CD14-positive monocyte (primary cell): ENCODE data around the gene SLC1A3. TPM values are rescaled to one million over a fixed set of nuclear protein-coding genes. Genes with fewer than 3 reads are reported as not detected.

Experiments
- DNase-seq, 3 donors: peaks; one replicate each; pipeline ENCODE4 v3.0.0-alpha.2; 2011 to 2022
- H2AFZ ChIP-seq: 2 replicates; pipeline ENCODE4 v1.6.0; 2012; ENCODE audit warnings: mild to moderate bottlenecking, low read depth, low read length, inconsistent platforms; ENCODE audit not compliant: insufficient read depth, poor library complexity, severe bottlenecking
- H3K27ac ChIP-seq, 2 donors: 1 replicate in 1 of 2; 2 replicates in 1 of 2; pipeline ENCODE4 v1.5.1; 2012 to 2013; ENCODE audit warnings: low read length in 2 of 2, control low read depth in 1 of 2, inconsistent platforms in 1 of 2, low read depth in 1 of 2, mild to moderate bottlenecking in 1 of 2
- H3K27me3 ChIP-seq, 2 donors: one replicate each; pipeline versions ENCODE4 v1.6.0 to v1.6.1; 2011 to 2013; ENCODE audit warnings: low read length in 2 of 2; ENCODE audit not compliant: control insufficient read depth in 2 of 2, insufficient read depth in 2 of 2
- H3K36me3 ChIP-seq, 2 donors: replicated peaks in 1 of 2; 1 replicate in 1 of 2; 2 replicates in 1 of 2; pipeline versions ENCODE4 v1.5.1 to v1.6.1; 2012 to 2013; ENCODE audit warnings: low read length in 2 of 2, control low read depth in 1 of 2, inconsistent platforms in 1 of 2, mild to moderate bottlenecking in 1 of 2; ENCODE audit not compliant: insufficient read depth in 2 of 2, control insufficient read depth in 1 of 2
- H3K4me1 ChIP-seq, 2 donors: 1 replicate in 1 of 2; 2 replicates in 1 of 2; pipeline versions ENCODE4 v1.5.1 to v1.6.1; 2012 to 2013; ENCODE audit warnings: low read length in 2 of 2, control low read depth in 1 of 2, inconsistent platforms in 1 of 2, mild to moderate bottlenecking in 1 of 2, moderate library complexity in 1 of 2; ENCODE audit not compliant: insufficient read depth in 2 of 2, control insufficient read depth in 1 of 2
- H3K4me2 ChIP-seq: replicated peaks from 2 replicates; pipeline ENCODE3; 2012; ENCODE audit warnings: low read length, moderate library complexity, mild to moderate bottlenecking; ENCODE audit not compliant: poor library complexity, severe bottlenecking; ENCODE audit errors: extremely low read depth
- H3K4me3 ChIP-seq, 3 experiments: fragments of 200-600 bp in 1 of 3; sonication (generic) in 1 of 3; replicated peaks in 1 of 3; 1 replicate in 2 of 3; 2 replicates in 1 of 3; pipeline ENCODE4 v1.5.1; 2011 to 2013; ENCODE audit warnings: low read length in 3 of 3, mild to moderate bottlenecking in 3 of 3, control low read depth in 2 of 3, low read depth in 2 of 3, inconsistent platforms in 1 of 3, moderate library complexity in 1 of 3
- H3K79me2 ChIP-seq: 2 replicates; pipeline ENCODE4 v1.6.0; 2012; ENCODE audit warnings: mild to moderate bottlenecking, control low read depth, inconsistent platforms, low read length, moderate library complexity; ENCODE audit not compliant: insufficient read depth
- H3K9ac ChIP-seq: 2 replicates; pipeline ENCODE4 v1.6.0; 2017; ENCODE audit warnings: low read length, mild to moderate bottlenecking; ENCODE audit not compliant: insufficient read depth, poor library complexity, severe bottlenecking
- H3K9me3 ChIP-seq, 2 donors: replicated peaks in 1 of 2; 1 replicate in 1 of 2; 2 replicates in 1 of 2; pipeline versions ENCODE4 v1.5.1 to v1.6.1; 2012 to 2013; ENCODE audit warnings: low read length in 2 of 2, control low read depth in 1 of 2; ENCODE audit not compliant: control insufficient read depth in 1 of 2, insufficient read depth in 1 of 2
- H4K20me1 ChIP-seq: 2 replicates; pipeline ENCODE4 v1.6.0; 2012; ENCODE audit warnings: mild to moderate bottlenecking, low read length, control low read depth, moderate library complexity; ENCODE audit not compliant: insufficient read depth
- H3K27ac Mint-ChIP-seq, 7 donors: one replicate each; pipeline ENCODE4 v1.8.0; 2020; ENCODE audit warnings: mild to moderate bottlenecking in 7 of 7, mixed read lengths in 7 of 7, moderate library complexity in 6 of 7, inconsistent platforms in 2 of 7
- H3K27me3 Mint-ChIP-seq, 3 donors: one replicate each; pipeline ENCODE4 v1.8.0; 2021 to 2022; ENCODE audit warnings: low read depth in 3 of 3, mild to moderate bottlenecking in 3 of 3, mixed read lengths in 3 of 3, moderate library complexity in 3 of 3, inconsistent platforms in 1 of 3
- H3K36me3 Mint-ChIP-seq, 2 donors: one replicate each; pipeline ENCODE4 v1.8.0; 2020; ENCODE audit warnings: mixed read lengths in 2 of 2, inconsistent platforms in 1 of 2, mild to moderate bottlenecking in 1 of 2
- H3K4me1 Mint-ChIP-seq: one replicate; pipeline ENCODE4 v1.8.0; 2020; ENCODE audit warnings: mild to moderate bottlenecking, mixed read lengths
- H3K4me3 Mint-ChIP-seq, 2 donors: one replicate each; pipeline ENCODE4 v1.8.0; 2020; ENCODE audit warnings: mild to moderate bottlenecking in 2 of 2, mixed read lengths in 2 of 2, moderate library complexity in 1 of 2
- H3K9me3 Mint-ChIP-seq, 7 donors: one replicate each; pipeline ENCODE4 v1.8.0; 2020 to 2022; ENCODE audit warnings: mixed read lengths in 7 of 7, mild to moderate bottlenecking in 6 of 7, moderate library complexity in 6 of 7, inconsistent platforms in 2 of 7
- CTCF ChIP-seq: fragments of 200-600 bp; IDR thresholded peaks from one replicate; pipeline ENCODE4 v1.8.0; 2022; ENCODE audit warnings: antibody characterized with exemption, mild to moderate bottlenecking
- WGBS: methylation state at CpG from one replicate; pipeline ENCODE4 v1.1.5; 2013; ENCODE audit warnings: missing lambda C conversion rate; ENCODE audit not compliant: insufficient coverage; 5-methylcytosine and 5-hydroxymethylcytosine counted together
- intact Hi-C, 2 donors: fragments of 100-400 bp; cut with micrococcal nuclease; formaldehyde crosslinking; loops; one replicate each; pipeline versions ENCODE4 v1.15.0 to v1.15.1; 2023
- polyA plus RNA-seq, 3 donors: library from polyadenylated mRNA; depleted of rRNA in 1 of 3; unstranded in 2 of 3; stranded (reverse) in 1 of 3; fragments of 300-500 nt in 2 of 3; fragments of >200 nt in 1 of 3; fragmentation: Illumina TruSeq in 2 of 3; gene quantifications; 1 replicate in 2 of 3; 2 replicates in 1 of 3; pipeline ENCODE4 v1.2.3, GENCODE V29; 2012 to 2021

The SLC1A3 gene
- polyA plus RNA-seq, 3 donors: 1.2 to 3.3 (median 1.3) TPM

DNA sequence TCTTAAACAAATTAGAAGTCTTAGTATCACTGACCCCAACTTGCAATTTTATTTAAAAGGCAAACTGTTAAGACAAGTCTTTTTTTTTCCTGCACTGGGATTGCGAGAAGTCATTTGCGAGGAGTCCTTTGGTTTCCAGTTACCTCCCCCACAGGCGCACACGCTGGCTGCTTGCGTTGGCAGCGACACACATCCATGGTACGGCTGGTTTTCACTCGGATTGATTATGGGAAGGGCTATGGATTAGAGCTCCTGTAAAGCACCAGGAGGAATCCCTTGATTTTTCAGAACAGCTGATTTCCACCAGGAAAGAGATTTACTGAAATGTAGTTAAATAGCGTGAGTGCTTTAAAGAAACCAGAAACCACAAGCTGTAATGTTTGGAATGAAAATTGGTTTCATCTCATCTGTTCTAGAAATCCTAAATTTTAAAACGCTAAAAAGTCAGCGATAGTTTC is 737 bp downstream of the SLC1A3 start:
- DNase-seq: peak in 1 of 3 donors; percentile 17

More for the DNA sequence above, 737 bp downstream of the SLC1A3 start:
- H3K4me1 ChIP-seq: peaks cover 23 to 40% of the 10 kb centered on the region in 2 donors
- no peak for TF ChIP-seq CTCF
- WGBS: 0% methylated on average over 1 of the region's 11 CpGs
- H3K9me3 Mint-ChIP-seq: peaks cover 0 to 8% (median 3%) of the 10 kb centered on the region in 7 donors
- no peaks in the 10 kb centered on the region for H3K9me3 ChIP-seq
- peak overlapping the region; percentile 65 for H3K9ac ChIP-seq
- H3K27me3 Mint-ChIP-seq: peaks cover 0 to 2% (median 0%) of the 10 kb centered on the region in 3 donors
- peak overlapping the region; percentile 94 to 97 for H3K4me3 Mint-ChIP-seq
- no peaks in the 10 kb centered on the region for H4K20me1 ChIP-seq
- peak overlapping the region; percentile 47 to 88 for H3K27ac ChIP-seq
- H3K4me1 Mint-ChIP-seq: peaks cover 54% of the 10 kb centered on the region
- H3K36me3 ChIP-seq: no peaks in the 10 kb centered on the region
- H3K4me2 ChIP-seq: peak overlapping the region; percentile 90
- peak overlapping the region; percentile 20 to 94 (median 87) for H3K27ac Mint-ChIP-seq
- H3K4me3 ChIP-seq: peak overlapping the region; percentile 68 to 99 (median 85)
- H3K27me3 ChIP-seq: no peaks in the 10 kb centered on the region
- H3K79me2 ChIP-seq: peaks cover 49% of the 10 kb centered on the region
- H2AFZ ChIP-seq: peak overlapping the region; percentile 86
- intact Hi-C loops: loop anchor here in 1 of 2 donors (5.0 to 10.0 kb wide), 2 partner anchors 48 to 75 kb away; no protein-coding TSS in a partner anchor
- H3K36me3 Mint-ChIP-seq: peaks cover 4 to 11% of the 10 kb centered on the region in 2 donors
